Measurements from ENCODE around the gene LIPM. TPM values are rescaled to one million over a fixed set of nuclear protein-coding genes. Genes with fewer than 3 reads are reported as not detected.
A peak's percentile ranks its signal among the peaks of the same experiment; 100 is the strongest.

LIPM gene
- total and polyA plus RNA-seq, 5 donors = not detected

- Histone ChIP-seq H3K9me3 (ENCODE audit: control insufficient read depth, low read length) (no peaks in the 10 kb centered on the region), H3K4me1 (ENCODE audit: control insufficient read depth, insufficient read depth, low read length) (no peaks in the 10 kb centered on the region), H3K4me3 (ENCODE audit: low read length) (no peak overlapping the region), H3K27me3 (ENCODE audit: control insufficient read depth, insufficient read depth) (no peaks in the 10 kb centered on the region), H3K27ac (ENCODE audit: low read length) (no peak overlapping the region)
- DNase-seq = no peak
- intact Hi-C loops (cut with DNase I) = no loop called here
- WGBS = 65% methylated on average over 6 of the region's 6 CpGs
- no peak for ATAC-seq
These were observed 1.7 kb downstream of the LIPM start for GRCh38 chr10:88804083-88804812.

GRCh38 chr10:88805361-88805760 lies 2.8 kb downstream of the LIPM start:
- Histone ChIP-seq H3K4me1 (ENCODE audit: control insufficient read depth, insufficient read depth, low read length) (no peaks in the 10 kb centered on the region), H3K4me3 (ENCODE audit: low read length) (no peak overlapping the region), H3K27me3 (ENCODE audit: control insufficient read depth, insufficient read depth) (no peaks in the 10 kb centered on the region), H3K27ac (ENCODE audit: low read length) (no peak overlapping the region), H3K9me3 (ENCODE audit: control insufficient read depth, low read length) (no peaks in the 10 kb centered on the region)
- 42% methylated on average over 2 of the region's 2 CpGs for WGBS
- no peak for ATAC-seq
- intact Hi-C loops (cut with DNase I) = no loop called here
- no peak for DNase-seq

GRCh38 chr10:88805924-88806323 lies 3.4 kb downstream of the LIPM start:
- intact Hi-C loops (cut with DNase I) = no loop called here
- Histone ChIP-seq H3K9me3 (ENCODE audit: control insufficient read depth, low read length) (no peaks in the 10 kb centered on the region), H3K4me3 (ENCODE audit: low read length) (no peak overlapping the region), H3K4me1 (ENCODE audit: control insufficient read depth, insufficient read depth, low read length) (no peaks in the 10 kb centered on the region), H3K27ac (ENCODE audit: low read length) (no peak overlapping the region), H3K27me3 (ENCODE audit: control insufficient read depth, insufficient read depth) (no peaks in the 10 kb centered on the region)
- WGBS = 76% methylated on average over 3 of the region's 3 CpGs
- DNase-seq (no peak), ATAC-seq (no peak)

- intact Hi-C loops (cut with DNase I) = loop anchor here in 3 of 4 donors (5.0 to 10.0 kb wide), 3 partner anchors 115 to 125 kb away; no protein-coding TSS in a partner anchor
- Histone ChIP-seq H3K9me3 (ENCODE audit: control insufficient read depth, low read length) (no peaks in the 10 kb centered on the region), H3K27ac (ENCODE audit: low read length) (no peak overlapping the region), H3K27me3 (ENCODE audit: control insufficient read depth, insufficient read depth) (no peaks in the 10 kb centered on the region), H3K4me3 (ENCODE audit: low read length) (no peak overlapping the region), H3K4me1 (ENCODE audit: control insufficient read depth, insufficient read depth, low read length) (no peaks in the 10 kb centered on the region)
- WGBS = 83% methylated on average over 4 of the region's 4 CpGs
- ATAC-seq (no peak), DNase-seq (no peak)
These were observed 7.1 kb downstream of the LIPM start for GRCh38 chr10:88809621-88810020.

GRCh38 chr10:88810196-88810961 lies 7.8 kb downstream of the LIPM start:
- 49% methylated on average over 5 of the region's 5 CpGs for WGBS

GRCh38 chr10:88813200-88813599 lies 10.7 kb downstream of the LIPM start:
- 87% methylated on average over 6 of the region's 6 CpGs for WGBS
- Histone ChIP-seq H3K27ac (ENCODE audit: low read length) (no peak overlapping the region), H3K9me3 (ENCODE audit: control insufficient read depth, low read length) (no peaks in the 10 kb centered on the region), H3K4me1 (ENCODE audit: control insufficient read depth, insufficient read depth, low read length) (no peaks in the 10 kb centered on the region), H3K27me3 (ENCODE audit: control insufficient read depth, insufficient read depth) (no peaks in the 10 kb centered on the region), H3K4me3 (ENCODE audit: low read length) (no peak overlapping the region)
- intact Hi-C loops (cut with DNase I) = loop anchor here in 3 of 4 donors (5.0 to 10.0 kb wide), 3 partner anchors 118 to 128 kb away; no protein-coding TSS in a partner anchor
- ATAC-seq (no peak), DNase-seq (no peak)

More at GRCh38 chr10:88810196-88810961, 7.8 kb downstream of the LIPM start:
- intact Hi-C loops (cut with DNase I) = loop anchor here in 3 of 4 donors (5.0 to 10.0 kb wide), 3 partner anchors 116 to 126 kb away; no protein-coding TSS in a partner anchor
- Histone ChIP-seq H3K4me1 (ENCODE audit: control insufficient read depth, insufficient read depth, low read length) (no peaks in the 10 kb centered on the region), H3K9me3 (ENCODE audit: control insufficient read depth, low read length) (no peaks in the 10 kb centered on the region), H3K4me3 (ENCODE audit: low read length) (no peak overlapping the region), H3K27ac (ENCODE audit: low read length) (no peak overlapping the region), H3K27me3 (ENCODE audit: control insufficient read depth, insufficient read depth) (no peaks in the 10 kb centered on the region)
- ATAC-seq (peak in 1 of 2 donors; percentile 68), DNase-seq (no peak)

GRCh38 chr10:88819290-88819689 lies 16.8 kb downstream of the LIPM start:
- intact Hi-C loops (cut with DNase I) = loop anchor here in 2 of 4 donors (10.0 kb wide), 2 partner anchors 124 to 134 kb away; no protein-coding TSS in a partner anchor
- 75% methylated on average over 3 of the region's 3 CpGs for WGBS
- H3K9me3 ChIP-seq (ENCODE audit: control insufficient read depth, low read length) = no peaks in the 10 kb centered on the region
- H3K27ac ChIP-seq (ENCODE audit: low read length) = no peak overlapping the region
- H3K27me3 ChIP-seq (ENCODE audit: control insufficient read depth, insufficient read depth) = no peaks in the 10 kb centered on the region
- ATAC-seq (no peak), DNase-seq (no peak)
- no peak overlapping the region for H3K4me3 ChIP-seq (ENCODE audit: low read length)
- H3K4me1 ChIP-seq (ENCODE audit: control insufficient read depth, insufficient read depth, low read length) = no peaks in the 10 kb centered on the region

GRCh38 chr10:88820748-88821401 lies 18.3 kb downstream of the LIPM start:
- no peaks in the 10 kb centered on the region for H3K9me3 ChIP-seq (ENCODE audit: control insufficient read depth, low read length)
- no peak overlapping the region for H3K27ac ChIP-seq (ENCODE audit: low read length)
- DNase-seq = no peak
- no peaks in the 10 kb centered on the region for H3K27me3 ChIP-seq (ENCODE audit: control insufficient read depth, insufficient read depth)
- intact Hi-C loops (cut with DNase I) = no loop called here
- ATAC-seq = no peak
- no peaks in the 10 kb centered on the region for H3K4me1 ChIP-seq (ENCODE audit: control insufficient read depth, insufficient read depth, low read length)
- H3K4me3 ChIP-seq (ENCODE audit: low read length) = no peak overlapping the region

GRCh38 chr10:88826388-88826787 lies 23.9 kb downstream of the LIPM start:
- Histone ChIP-seq H3K4me3 (ENCODE audit: low read length) (no peak overlapping the region), H3K27me3 (ENCODE audit: control insufficient read depth, insufficient read depth) (no peaks in the 10 kb centered on the region), H3K9me3 (ENCODE audit: control insufficient read depth, low read length) (no peaks in the 10 kb centered on the region), H3K4me1 (ENCODE audit: control insufficient read depth, insufficient read depth, low read length) (no peaks in the 10 kb centered on the region), H3K27ac (ENCODE audit: low read length) (no peak overlapping the region)
- no peak for ATAC-seq
- intact Hi-C loops (cut with DNase I) = no loop called here
- DNase-seq = no peak
- 83% methylated on average over 4 of the region's 4 CpGs for WGBS

GRCh38 chr10:88827671-88828070 lies 25.1 kb downstream of the LIPM start:
- Histone ChIP-seq H3K4me3 (ENCODE audit: low read length) (no peak overlapping the region), H3K27ac (ENCODE audit: low read length) (no peak overlapping the region), H3K4me1 (ENCODE audit: control insufficient read depth, insufficient read depth, low read length) (no peaks in the 10 kb centered on the region), H3K27me3 (ENCODE audit: control insufficient read depth, insufficient read depth) (no peaks in the 10 kb centered on the region), H3K9me3 (ENCODE audit: control insufficient read depth, low read length) (no peaks in the 10 kb centered on the region)
- ATAC-seq = no peak
- 96% methylated on average over 2 of the region's 2 CpGs for whole genome bisulfite sequencing
- no peak for DNase-seq
- intact Hi-C loops (cut with DNase I) = no loop called here

- DNase-seq (no peak), ATAC-seq (no peak)
- no peak overlapping the region for H3K27ac ChIP-seq (ENCODE audit: low read length)
- intact Hi-C loops (cut with DNase I) = no loop called here
- H3K9me3 ChIP-seq (ENCODE audit: control insufficient read depth, low read length) = no peaks in the 10 kb centered on the region
- 53% methylated on average over 1 of the region's 1 CpG for WGBS
- H3K27me3 ChIP-seq (ENCODE audit: control insufficient read depth, insufficient read depth) = no peaks in the 10 kb centered on the region
- H3K4me1 ChIP-seq (ENCODE audit: control insufficient read depth, insufficient read depth, low read length) = no peaks in the 10 kb centered on the region
- H3K4me3 ChIP-seq (ENCODE audit: low read length) = no peak overlapping the region
These were observed 25.8 kb downstream of the LIPM start for GRCh38 chr10:88828310-88828709.
